DOHH2 (cell line): ENCODE data around the gene GRHL3.

ENCODE experiments used
- H3F3A ChIP-seq: fragments of 200-600 bp; sonication (generic), shearing (Covaris generic); 2 replicates; pipeline ENCODE4 v1.6.0; 2016; ENCODE audit warnings: antibody characterized with exemption, mild to moderate bottlenecking; ENCODE audit not compliant: control insufficient read depth, insufficient read depth
- H3K27ac ChIP-seq: fragments of 200-600 bp; sonication (generic); 2 replicates; pipeline ENCODE4 v1.5.1; 2014; ENCODE audit warnings: low read depth, mild to moderate bottlenecking, low read length, moderate library complexity
- H3K27me3 ChIP-seq: fragments of 200-600 bp; sonication (generic); 2 replicates; pipeline ENCODE4 v1.6.1; 2014; ENCODE audit warnings: mild to moderate bottlenecking, low read length, mixed read lengths; ENCODE audit not compliant: control insufficient read depth
- H3K36me3 ChIP-seq: fragments of 200-600 bp; sonication (generic); 2 replicates; pipeline ENCODE4 v1.6.1; 2014; ENCODE audit warnings: mild to moderate bottlenecking, low read length, moderate library complexity, mixed read lengths; ENCODE audit not compliant: control insufficient read depth
- H3K4me1 ChIP-seq: fragments of 200-600 bp; sonication (generic); 2 replicates; pipeline ENCODE4 v1.6.1; 2014; ENCODE audit warnings: mild to moderate bottlenecking, low read length, mixed read lengths; ENCODE audit not compliant: control insufficient read depth
- H3K4me2 ChIP-seq: fragments of 200-600 bp; sonication (generic); 2 replicates; pipeline ENCODE4 v1.6.0; 2014; ENCODE audit warnings: mild to moderate bottlenecking, low read length, moderate library complexity
- H3K4me3 ChIP-seq: fragments of 200-600 bp; sonication (generic); 2 replicates; pipeline ENCODE4 v1.5.1; 2014; ENCODE audit warnings: mild to moderate bottlenecking, low read length, mixed read lengths
- H3K79me2 ChIP-seq: fragments of 200-600 bp; sonication (generic); 2 replicates; pipeline ENCODE4 v1.6.1; 2014; ENCODE audit warnings: mild to moderate bottlenecking, low read length, mixed read lengths; ENCODE audit not compliant: control insufficient read depth
- H3K9me2 ChIP-seq: fragments of 200-600 bp; sonication (generic); replicated peaks from 2 replicates; pipeline ENCODE4 v1.6.1; 2014; ENCODE audit warnings: mild to moderate bottlenecking, low read length, mixed read lengths; ENCODE audit not compliant: control insufficient read depth
- H3K9me3 ChIP-seq: fragments of 200-600 bp; sonication (generic); 2 replicates; pipeline ENCODE4 v1.6.1; 2014; ENCODE audit warnings: antibody characterized with exemption, low read length, mixed read lengths; ENCODE audit not compliant: control insufficient read depth, insufficient read depth
- H4K20me1 ChIP-seq: fragments of 200-600 bp; sonication (generic); 2 replicates; pipeline ENCODE4 v1.6.0; 2014; ENCODE audit warnings: low read depth, mild to moderate bottlenecking, antibody characterized with exemption, low read length, moderate library complexity; ENCODE audit not compliant: control insufficient read depth, insufficient read depth
- CTCF ChIP-seq: fragments of 200-600 bp; sonication (generic); IDR thresholded peaks from one replicate; pipeline ENCODE4 v1.5.1; 2014; ENCODE audit warnings: antibody characterized with exemption, mild to moderate bottlenecking, low read depth, low read length; ENCODE audit not compliant: poor library complexity, severe bottlenecking
- EZH2phosphoT487 ChIP-seq: fragments of 200-600 bp; sonication (generic); IDR thresholded peaks from 2 replicates; pipeline ENCODE4 v1.6.1; 2017; ENCODE audit warnings: borderline replicate concordance, mild to moderate bottlenecking, antibody characterized with exemption, low read length, moderate library complexity, mixed read lengths

GRHL3 gene

GRCh38 chr1:24336075-24336474 is 16.9 kb downstream of the GRHL3 start:
- Histone ChIP-seq H3K4me2 (no peak overlapping the region), H3F3A (no peaks in the 10 kb centered on the region), H3K4me1 (peaks cover 4% of the 10 kb centered on the region; the same call in 1 of the 2 replicates), H3K36me3 (no peaks in the 10 kb centered on the region), H3K9me3 (no peaks in the 10 kb centered on the region), H3K4me3 (no peak overlapping the region), H3K27ac (no peak overlapping the region), H3K9me2 (no peaks in the 10 kb centered on the region), H4K20me1 (no peaks in the 10 kb centered on the region), H3K79me2 (no peaks in the 10 kb centered on the region), H3K27me3 (peaks cover 5% of the 10 kb centered on the region)
- TF ChIP-seq EZH2phosphoT487 (no peak), CTCF (no peak)

GRCh38 chr1:24337455-24337854 is 18.3 kb downstream of the GRHL3 start:
- Histone ChIP-seq H3K27me3 (peaks cover 5% of the 10 kb centered on the region), H3K36me3 (no peaks in the 10 kb centered on the region), H3K4me3 (no peak overlapping the region), H3K27ac (no peak overlapping the region), H3K79me2 (no peaks in the 10 kb centered on the region), H3K4me2 (no peak overlapping the region), H3K9me2 (no peaks in the 10 kb centered on the region), H3K4me1 (peaks cover 8% of the 10 kb centered on the region; the same call in 1 of the 2 replicates), H4K20me1 (no peaks in the 10 kb centered on the region), H3K9me3 (no peaks in the 10 kb centered on the region), H3F3A (no peaks in the 10 kb centered on the region)
- TF ChIP-seq CTCF, result no peak
- no peak for TF ChIP-seq EZH2phosphoT487

GRCh38 chr1:24338447-24338846 is 19.3 kb downstream of the GRHL3 start:
- Histone ChIP-seq H3K4me3 (no peak overlapping the region), H3K79me2 (no peaks in the 10 kb centered on the region), H3K27ac (no peak overlapping the region), H3K9me3 (no peaks in the 10 kb centered on the region), H3K27me3 (no peaks in the 10 kb centered on the region; the same call in 1 of the 2 replicates), H3K4me2 (no peak overlapping the region), H3F3A (no peaks in the 10 kb centered on the region), H3K36me3 (no peaks in the 10 kb centered on the region), H4K20me1 (no peaks in the 10 kb centered on the region), H3K9me2 (no peaks in the 10 kb centered on the region), H3K4me1 (peaks cover 8% of the 10 kb centered on the region; the same call in 1 of the 2 replicates)
- TF ChIP-seq EZH2phosphoT487, result no peak
- TF ChIP-seq CTCF, result no peak

GRCh38 chr1:24339996-24340395 is 20.8 kb downstream of the GRHL3 start:
- no peak overlapping the region for H3K27ac ChIP-seq
- H3K4me3 ChIP-seq, result no peak overlapping the region
- H3K79me2 ChIP-seq, result no peaks in the 10 kb centered on the region
- H3K36me3 ChIP-seq, result no peaks in the 10 kb centered on the region
- no peak overlapping the region for H3K4me2 ChIP-seq
- no peaks in the 10 kb centered on the region for H3F3A ChIP-seq
- no peaks in the 10 kb centered on the region for H3K9me2 ChIP-seq
- peaks cover 8% of the 10 kb centered on the region; the same call in 1 of the 2 replicates for H3K4me1 ChIP-seq
- no peaks in the 10 kb centered on the region; the same call in 1 of the 2 replicates for H3K27me3 ChIP-seq
- TF ChIP-seq EZH2phosphoT487 (no peak), CTCF (no peak)
- H3K9me3 ChIP-seq, result no peaks in the 10 kb centered on the region
- H4K20me1 ChIP-seq, result no peaks in the 10 kb centered on the region
